ENCODE data around the gene SERPINB8. TPM values are rescaled to one million over a fixed set of nuclear protein-coding genes. Genes with fewer than 3 reads are reported as not detected.
A peak's percentile ranks its signal among the peaks of the same experiment; 100 is the strongest.
"Not testable (repeated sequence)": the region's sequence is repeated elsewhere in the genome, so short reads cannot be mapped to it uniquely, and the experiment has no call there.

SERPINB8 gene
- total RNA-seq, 4 donors from 2014 or later = 2.8 to 8.8 (median 5.3) TPM

DNA sequence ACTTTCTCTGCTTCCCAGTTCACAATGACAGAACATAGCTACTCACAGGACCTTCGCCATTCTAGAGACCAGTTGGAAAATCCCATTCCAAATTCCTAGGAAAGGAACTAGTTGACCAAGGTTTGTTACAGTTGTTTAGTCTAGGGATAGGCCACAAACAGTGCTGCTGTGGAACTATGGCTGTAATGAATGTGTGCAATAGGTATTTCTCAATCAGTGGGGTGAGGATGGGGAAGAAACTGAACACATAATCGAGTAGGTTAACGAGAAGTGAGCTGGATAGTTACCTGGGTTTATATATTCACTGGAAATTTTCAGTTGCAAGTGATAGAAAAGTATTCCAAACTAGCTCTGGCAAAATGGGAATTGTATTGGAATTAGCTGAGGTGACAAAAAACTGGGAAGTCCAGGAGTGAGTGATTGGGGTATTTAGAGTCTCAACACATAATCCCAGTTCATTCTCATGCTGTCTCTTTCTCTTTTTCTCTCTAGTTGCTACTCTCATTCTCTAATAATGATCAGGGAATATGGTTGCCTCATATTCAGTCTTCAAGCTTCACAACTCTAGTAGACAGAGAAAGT lies 39.0 kb upstream of the SERPINB8 start:
- no peak for DNase-seq
- Histone ChIP-seq H3K9me3 (no peaks in the 10 kb centered on the region), H3K4me3 (replicated peaks in 1 of 3) (no peak overlapping the region), H3K27me3 (no peaks in the 10 kb centered on the region), H3K27ac (no peak overlapping the region), H3K4me1 (no peaks in the 10 kb centered on the region), H3K36me3 (no peaks in the 10 kb centered on the region)
- TF ChIP-seq, protein P1, sequence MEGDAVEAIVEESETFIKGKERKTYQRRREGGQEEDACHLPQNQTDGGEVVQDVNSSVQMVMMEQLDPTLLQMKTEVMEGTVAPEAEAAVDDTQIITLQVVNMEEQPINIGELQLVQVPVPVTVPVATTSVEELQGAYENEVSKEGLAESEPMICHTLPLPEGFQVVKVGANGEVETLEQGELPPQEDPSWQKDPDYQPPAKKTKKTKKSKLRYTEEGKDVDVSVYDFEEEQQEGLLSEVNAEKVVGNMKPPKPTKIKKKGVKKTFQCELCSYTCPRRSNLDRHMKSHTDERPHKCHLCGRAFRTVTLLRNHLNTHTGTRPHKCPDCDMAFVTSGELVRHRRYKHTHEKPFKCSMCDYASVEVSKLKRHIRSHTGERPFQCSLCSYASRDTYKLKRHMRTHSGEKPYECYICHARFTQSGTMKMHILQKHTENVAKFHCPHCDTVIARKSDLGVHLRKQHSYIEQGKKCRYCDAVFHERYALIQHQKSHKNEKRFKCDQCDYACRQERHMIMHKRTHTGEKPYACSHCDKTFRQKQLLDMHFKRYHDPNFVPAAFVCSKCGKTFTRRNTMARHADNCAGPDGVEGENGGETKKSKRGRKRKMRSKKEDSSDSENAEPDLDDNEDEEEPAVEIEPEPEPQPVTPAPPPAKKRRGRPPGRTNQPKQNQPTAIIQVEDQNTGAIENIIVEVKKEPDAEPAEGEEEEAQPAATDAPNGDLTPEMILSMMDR (IDR thresholded peaks at IDR 0.05) = no peak
- no peak for TF ChIP-seq POLR2A (IDR thresholded peaks at IDR 0.05)
- WGBS, 2 donors = 87 to 92% methylated on average over 3 of the region's 3 CpGs
- intact Hi-C loops (cut with DNase I) = no loop called here

DNA sequence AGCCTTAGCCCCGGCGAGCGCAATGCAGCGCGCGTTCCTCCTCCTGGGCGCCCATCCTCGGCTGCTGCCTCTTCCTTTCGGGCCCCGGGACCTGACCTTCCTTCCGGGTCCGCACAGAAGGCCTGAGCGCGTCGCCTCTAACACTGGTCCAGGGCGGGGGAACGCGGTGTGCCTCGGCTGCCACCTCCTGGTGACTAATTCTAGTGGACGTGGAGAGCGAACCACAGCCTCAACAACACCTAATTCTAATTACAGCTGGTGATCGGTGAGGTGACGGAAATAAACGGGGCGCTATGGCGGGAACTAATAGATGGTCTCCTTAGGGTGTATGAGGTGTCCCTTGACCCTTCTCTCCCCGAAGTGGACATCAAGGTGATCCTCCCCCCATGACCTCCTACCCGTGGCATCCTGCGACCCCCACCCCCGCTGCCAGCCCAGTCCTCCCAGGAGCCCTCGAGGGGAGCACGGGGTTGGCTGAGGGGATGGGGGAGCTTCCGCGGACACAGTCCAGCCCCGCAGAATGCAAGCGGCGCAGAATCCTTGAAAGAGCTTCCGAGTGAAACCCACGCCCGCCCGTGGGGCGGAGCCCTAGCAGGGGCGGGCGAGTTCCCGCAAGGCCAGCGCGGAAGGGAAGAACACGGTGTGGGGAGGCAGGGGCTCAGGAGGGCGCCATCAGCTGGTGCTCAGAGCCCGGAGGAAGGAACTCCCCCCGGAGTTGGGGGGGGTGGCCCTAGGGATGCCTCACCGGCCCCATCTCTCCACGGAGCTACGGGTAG lies 33.5 kb upstream of the SERPINB8 start:
- Histone ChIP-seq H3K4me1 (peaks cover 4 to 6% of the 10 kb centered on the region in 2 donors), H3K36me3 (no peaks in the 10 kb centered on the region), H3K9me3 (no peaks in the 10 kb centered on the region), H3K27ac (no peak overlapping the region), H3K27me3 (no peaks in the 10 kb centered on the region), H3K4me3 (replicated peaks in 1 of 3) (peak overlapping the region; percentile 5 to 32 (median 18))
- 2% methylated on average over 29 to 30 of the region's 54 CpGs for WGBS, 2 donors
- peak; percentile 75 to 81 for DNase-seq
- TF ChIP-seq, protein P1 (IDR thresholded peaks at IDR 0.05) = peak in 5 of 6 experiments; percentile 44 to 83 (median 63)
- TF ChIP-seq POLR2A (IDR thresholded peaks at IDR 0.05) = no peak
- intact Hi-C loops (cut with DNase I) = no loop called here

DNA sequence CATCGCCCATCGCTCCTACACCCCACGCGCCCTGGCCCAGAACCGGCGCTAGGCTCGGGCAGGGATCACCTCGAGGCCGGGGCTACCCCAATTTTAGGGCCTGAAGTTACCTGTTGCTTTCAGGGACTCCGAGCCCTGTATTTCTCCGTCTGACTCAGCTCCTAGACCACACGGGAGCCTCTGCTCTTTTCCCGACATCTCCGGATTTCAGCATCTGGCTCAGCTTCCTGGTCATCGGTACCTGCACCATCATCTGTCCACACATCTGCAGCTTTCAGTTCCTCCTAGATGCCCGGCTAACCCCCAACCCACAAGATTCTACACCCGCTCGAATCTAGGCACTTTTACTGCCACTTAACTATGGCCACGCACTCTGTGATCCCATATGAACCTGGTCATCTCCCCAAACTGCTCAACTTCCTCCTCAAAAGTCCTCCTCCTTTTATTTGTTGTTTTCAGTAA lies 32.9 kb upstream of the SERPINB8 start:
- 50 to 56% methylated on average over 12 to 18 of the region's 19 CpGs for WGBS, 2 donors
- H3K9me3 ChIP-seq = no peaks in the 10 kb centered on the region
- intact Hi-C loops (cut with DNase I) = no loop called here
- TF ChIP-seq, protein P1 (IDR thresholded peaks at IDR 0.05) = no peak
- TF ChIP-seq POLR2A (IDR thresholded peaks at IDR 0.05) = no peak
- DNase-seq = no peak
- no peaks in the 10 kb centered on the region for H3K36me3 ChIP-seq
- H3K4me3 ChIP-seq (replicated peaks in 1 of 3) = peak overlapping the region in 1 of 3 donors; percentile 32
- no peaks in the 10 kb centered on the region for H3K27me3 ChIP-seq
- H3K4me1 ChIP-seq = peaks cover 4 to 6% of the 10 kb centered on the region in 2 donors
- no peak overlapping the region for H3K27ac ChIP-seq

DNA sequence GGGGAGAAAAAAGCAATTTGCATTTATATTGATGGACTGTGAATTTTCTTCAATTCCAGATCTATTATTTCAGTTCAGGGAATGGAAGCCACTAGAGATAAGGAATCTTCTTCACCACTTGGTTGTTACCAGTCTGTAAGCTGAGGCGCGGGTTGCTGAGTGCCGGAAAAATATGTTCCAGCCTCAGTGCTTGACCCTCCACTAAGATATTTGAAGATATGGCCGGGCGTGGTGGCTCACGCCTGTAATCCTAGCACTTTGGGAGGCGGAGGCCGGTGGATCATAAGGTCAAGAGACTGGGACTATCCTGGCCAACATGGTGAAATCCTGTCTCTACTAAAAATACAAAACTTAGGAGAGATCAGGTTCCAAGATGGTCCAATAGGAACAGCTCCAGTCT lies 29.9 kb upstream of the SERPINB8 start:
- DNase-seq = no peak
- Histone ChIP-seq H3K4me3 (replicated peaks in 1 of 3) (no peak overlapping the region), H3K9me3 (no peaks in the 10 kb centered on the region), H3K27me3 (no peaks in the 10 kb centered on the region), H3K36me3 (no peaks in the 10 kb centered on the region), H3K27ac (no peak overlapping the region), H3K4me1 (peaks cover 4 to 6% of the 10 kb centered on the region in 2 donors)
- TF ChIP-seq, protein P1 (IDR thresholded peaks at IDR 0.05) = no peak
- TF ChIP-seq POLR2A (IDR thresholded peaks at IDR 0.05) = no peak
- intact Hi-C loops (cut with DNase I) = no loop called here
- 97 to 99% methylated on average over 8 of the region's 8 CpGs for WGBS, 2 donors

DNA sequence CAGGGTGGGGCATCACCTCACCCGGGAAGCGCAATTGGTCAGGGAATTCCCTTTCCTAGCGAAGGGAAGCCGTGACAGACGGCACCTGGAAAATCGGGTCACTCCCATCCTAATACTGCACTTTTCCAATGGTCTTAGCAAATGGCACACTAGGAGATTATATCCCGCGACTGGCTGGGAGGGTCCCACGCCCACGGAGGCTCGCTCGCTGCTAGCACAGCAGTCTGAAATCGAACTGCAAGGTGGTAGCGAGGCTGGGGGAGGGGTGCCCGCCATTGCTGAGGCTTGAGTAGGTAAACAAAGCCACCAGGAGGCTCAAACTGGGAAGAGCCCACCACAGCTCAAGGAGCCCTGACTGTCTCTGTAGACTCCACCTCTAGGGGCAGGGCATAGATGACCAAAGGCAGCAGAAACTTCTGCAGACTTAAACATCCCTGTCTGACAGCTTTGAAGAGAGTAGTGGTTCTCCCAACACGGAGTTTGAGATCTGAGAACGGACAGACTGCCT lies 29.3 kb upstream of the SERPINB8 start:
- H3K36me3 ChIP-seq; H3K9me3 ChIP-seq; DNase-seq; H3K4me3 ChIP-seq (replicated peaks in 1 of 3); intact Hi-C loops (cut with DNase I); H3K27me3 ChIP-seq; H3K4me1 ChIP-seq; H3K27ac ChIP-seq: not testable (repeated sequence)
- 79% methylated on average over 17 of the region's 17 CpGs for WGBS, 2 donors
